GM21423 (cell line): Measurements from ENCODE around the gene CMIP.

Experiments used
- ATAC-seq: cut with Tn5 transposase; IDR thresholded peaks from one replicate; pipeline ENCODE4 v1.9.1; 2021; ENCODE audit warnings: mild to moderate bottlenecking, moderate library complexity; ENCODE audit not compliant: unreplicated experiment

The CMIP gene

DNA sequence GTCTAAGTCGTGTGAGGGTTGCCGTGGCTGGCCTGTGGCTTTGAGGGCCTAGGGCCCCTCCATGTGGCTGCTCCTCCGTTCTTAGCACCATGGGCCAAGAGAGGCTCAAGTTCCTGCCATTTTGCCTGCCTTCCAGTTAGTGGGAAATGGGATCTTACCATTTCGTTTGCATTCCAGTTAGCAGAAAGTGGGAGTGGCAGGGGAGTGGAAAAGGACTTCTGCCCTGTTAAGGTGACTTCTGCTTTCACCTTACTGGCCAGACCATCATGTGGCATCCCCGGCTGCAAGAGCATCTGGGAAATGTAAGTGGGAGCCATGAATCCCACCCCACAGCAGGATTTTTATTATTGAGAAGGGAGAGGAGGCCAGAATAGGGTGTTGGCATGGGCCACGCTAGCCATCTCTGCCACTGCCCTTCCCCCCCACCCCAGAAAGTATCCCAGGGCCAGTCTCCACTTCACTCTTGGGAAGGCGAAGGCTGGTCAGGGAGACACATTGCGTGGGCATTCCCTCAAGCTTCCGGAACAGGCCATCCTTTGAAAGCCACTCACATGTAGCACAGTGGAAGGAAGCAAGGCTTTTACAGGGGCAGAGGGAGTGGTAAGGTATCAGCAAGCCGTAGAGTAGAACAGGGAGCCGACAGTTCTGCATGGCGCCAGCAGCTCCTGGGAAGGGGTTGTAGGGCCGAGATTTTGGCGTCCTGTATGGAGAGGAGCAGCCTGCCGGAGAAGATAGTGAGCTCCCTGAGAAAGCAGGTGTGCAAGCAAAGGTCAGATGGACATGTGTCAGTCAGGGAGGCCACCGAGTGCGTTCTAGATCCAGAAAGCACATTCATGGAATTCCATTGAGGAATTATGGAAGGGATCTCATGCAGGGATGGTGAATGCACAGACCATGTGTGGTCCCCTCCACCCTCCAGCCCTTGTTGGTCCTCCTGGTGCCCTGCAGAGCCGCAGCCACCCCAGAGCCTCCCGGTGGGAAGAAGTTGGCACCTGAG lies 33.4 kb downstream of the CMIP start:
- ATAC-seq, result no peak

GRCh38 chr16:81478876-81479511 lies 34.4 kb downstream of the CMIP start:
- ATAC-seq, result peak; percentile 59

- ATAC-seq, result peak; percentile 1
These were observed 36.1 kb downstream of the CMIP start for GRCh38 chr16:81480606-81481206.

DNA sequence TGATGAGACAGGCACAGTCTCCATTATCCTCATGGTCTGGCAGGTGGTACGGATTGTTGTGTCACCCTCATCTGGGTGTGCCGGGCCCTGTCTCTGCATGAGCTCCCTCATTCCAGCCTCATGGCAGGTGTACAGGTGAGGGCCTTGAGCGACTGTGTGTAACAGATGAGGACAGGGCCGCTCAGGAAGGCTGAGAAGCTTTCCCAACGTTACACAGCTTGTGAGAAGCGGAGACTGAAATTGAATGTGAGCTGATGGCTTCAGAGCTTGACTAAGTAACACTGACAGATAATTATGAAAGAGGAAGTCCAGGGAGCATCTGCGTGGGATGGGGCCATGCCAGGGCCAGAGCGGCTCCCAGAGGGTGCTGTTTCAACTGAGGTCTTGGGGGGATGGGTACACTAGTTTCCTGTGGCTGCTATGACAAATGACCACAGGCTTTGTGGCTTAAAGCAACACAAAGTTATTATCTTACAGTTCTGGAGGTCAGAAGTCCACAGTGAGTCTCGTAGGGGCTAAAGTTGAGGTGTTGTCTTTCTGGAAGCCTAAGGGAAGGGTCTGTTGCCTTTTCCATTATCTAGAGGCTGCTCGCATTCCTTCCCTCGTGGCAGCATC lies 36.7 kb downstream of the CMIP start:
- peak; percentile 83 for ATAC-seq

GRCh38 chr16:81482329-81483063 lies 37.9 kb downstream of the CMIP start:
- no peak for ATAC-seq

DNA sequence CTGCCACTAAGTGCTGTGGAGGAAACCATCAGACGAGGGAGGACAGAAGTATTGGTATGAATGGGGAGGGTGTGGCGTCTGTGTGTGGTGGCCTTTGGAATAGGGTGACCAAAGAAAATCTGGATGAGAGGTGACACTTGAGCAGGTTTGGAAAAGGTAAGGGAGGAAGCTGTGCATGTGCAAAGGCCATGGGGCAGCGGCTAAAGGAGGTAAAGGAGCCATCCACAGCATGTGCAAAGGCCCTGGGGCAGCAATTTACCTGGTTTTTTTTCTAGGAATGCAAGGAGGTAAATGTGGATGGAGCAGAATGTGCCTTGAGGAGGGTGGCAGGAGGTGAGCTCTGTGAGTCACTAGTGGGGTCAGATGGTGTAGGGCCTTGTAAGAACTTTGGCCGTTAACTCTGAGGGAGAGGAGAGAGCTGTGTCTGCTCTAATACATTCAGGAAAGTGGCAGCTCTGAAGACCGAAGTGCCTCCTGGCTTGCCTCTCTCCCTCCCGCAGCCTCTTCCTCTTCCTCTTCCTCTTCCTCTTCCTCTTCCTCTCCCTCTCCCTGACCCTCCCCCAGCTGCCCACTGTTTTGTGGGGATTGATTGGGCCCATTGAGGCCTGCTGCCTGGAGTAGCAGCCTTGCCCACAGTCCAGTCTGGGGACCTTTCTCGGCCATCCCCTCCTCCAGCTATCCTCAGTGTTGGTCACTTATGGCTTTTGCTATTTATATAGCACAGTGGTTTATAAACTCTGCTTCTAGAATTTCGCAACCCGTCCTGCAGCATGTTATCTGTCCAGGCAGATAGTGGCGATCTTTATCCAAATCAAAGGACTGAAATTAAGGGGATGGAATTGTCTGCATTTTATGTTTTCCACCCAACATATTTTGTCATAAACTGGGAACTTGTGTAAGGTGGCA lies 38.7 kb downstream of the CMIP start:
- ATAC-seq, result no peak

- no peak for ATAC-seq
These were observed 39.5 kb downstream of the CMIP start for GRCh38 chr16:81483970-81484595.

GRCh38 chr16:81484908-81485624 lies 40.5 kb downstream of the CMIP start:
- ATAC-seq, result no peak

DNA sequence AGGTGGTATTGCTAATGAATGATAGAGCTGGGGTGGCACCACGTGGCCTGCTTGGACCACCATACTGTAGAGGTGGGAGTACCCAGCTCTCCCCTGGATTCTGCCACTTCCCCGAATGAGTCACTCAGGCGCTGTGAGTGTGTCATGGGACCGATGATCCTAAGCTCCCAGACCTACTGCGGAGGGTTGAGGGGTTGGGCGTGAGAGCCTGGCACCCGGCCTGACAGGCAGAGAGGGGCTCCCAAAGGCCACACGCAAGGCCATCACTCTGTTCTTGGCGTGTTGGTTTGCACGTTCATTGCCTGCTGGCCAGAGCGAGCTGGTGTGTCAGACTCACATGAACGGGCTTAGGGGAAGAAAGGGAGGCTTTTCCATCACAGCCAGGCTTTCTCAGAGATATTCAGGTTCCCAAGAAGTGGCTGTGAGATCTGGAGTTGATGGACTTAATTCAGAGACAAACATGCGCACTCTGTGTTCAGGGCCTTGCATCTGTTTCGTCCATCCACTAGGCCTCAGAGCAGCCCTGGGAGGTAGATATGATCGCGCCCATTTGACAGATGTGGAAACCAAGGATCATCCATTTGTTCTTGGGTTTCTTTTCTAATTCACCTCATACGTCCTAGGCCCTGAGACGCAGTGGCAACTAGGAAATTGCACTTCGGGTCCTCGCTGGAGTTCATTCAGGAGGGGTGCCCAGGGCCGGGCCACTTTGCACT lies 41.4 kb downstream of the CMIP start:
- no peak for ATAC-seq

GRCh38 chr16:81486540-81487061 lies 42.0 kb downstream of the CMIP start:
- ATAC-seq, result no peak

GRCh38 chr16:81487301-81487720 lies 42.7 kb downstream of the CMIP start:
- no peak for ATAC-seq

GRCh38 chr16:81488687-81489411 lies 44.2 kb downstream of the CMIP start:
- ATAC-seq, result no peak

GRCh38 chr16:81489547-81490267 lies 45.1 kb downstream of the CMIP start:
- no peak for ATAC-seq

DNA sequence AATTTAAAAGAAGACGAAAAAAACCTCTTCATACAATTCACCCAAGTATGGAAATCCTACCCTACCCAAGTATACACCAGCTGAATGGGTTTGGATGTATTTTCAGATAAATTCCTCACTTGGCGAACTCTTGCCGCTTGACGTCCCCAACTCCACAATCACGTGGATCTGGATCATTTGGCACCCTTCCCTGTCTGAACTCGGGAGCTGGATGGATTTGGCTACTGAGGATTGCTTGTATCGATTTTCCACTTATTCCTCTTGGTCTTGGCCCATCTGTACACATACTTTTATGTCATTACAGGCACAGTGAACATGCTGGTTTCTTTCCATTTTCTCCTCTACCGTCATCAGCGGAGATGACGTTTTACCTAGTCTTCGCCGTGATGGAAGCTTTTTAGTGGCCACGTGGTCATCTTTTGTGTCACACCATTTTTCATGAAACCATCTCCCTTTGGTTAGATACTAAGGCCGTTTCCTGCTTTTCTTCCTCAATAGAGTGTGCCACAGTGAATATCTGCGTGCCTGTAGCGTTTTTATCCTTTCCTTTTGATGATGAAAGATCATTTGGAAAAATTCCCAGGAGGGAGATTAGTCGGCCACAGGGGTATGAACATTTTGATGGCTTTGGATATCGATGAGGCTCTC lies 47.1 kb downstream of the CMIP start:
- ATAC-seq, result no peak

GRCh38 chr16:81492311-81492761 lies 47.7 kb downstream of the CMIP start:
- ATAC-seq, result no peak
